Esophagus muscularis mucosa (tissue), 4 donors: Measurements from ENCODE around the gene PKNOX1.
"Not testable (repeated sequence)": the region's sequence is repeated elsewhere in the genome, so short reads cannot be mapped to it uniquely, and the experiment has no call there.

Source experiments
- EP300 ChIP-seq: sonication (generic); formaldehyde crosslinking; IDR thresholded peaks from one replicate; pipeline ENCODE4 v1.6.1; 2017; ENCODE audit warnings: antibody characterized with exemption
- POLR2A ChIP-seq: fragments of 450-650 bp; IDR thresholded peaks from one replicate; pipeline ENCODE4 v1.6.1; 2017; ENCODE audit warnings: antibody characterized with exemption, moderate library complexity, mild to moderate bottlenecking, low read depth
- POLR2AphosphoS5 ChIP-seq, 2 donors: sonication (generic); formaldehyde crosslinking; IDR thresholded peaks; one replicate each; pipeline ENCODE4 v1.6.1; 2017; ENCODE audit warnings: antibody characterized with exemption in 2 of 2
- TF ChIP-seq, protein P1 (sequence below), 3 experiments: fragments of 200-600 bp in 2 of 3; fragments of 450-650 bp in 1 of 3; sonication (generic) in 2 of 3; IDR thresholded peaks; one replicate each; pipeline ENCODE4 v1.5.1; 2017 to 2019; ENCODE audit warnings: antibody characterized with exemption in 3 of 3, mild to moderate bottlenecking in 2 of 3, moderate library complexity in 1 of 3

DNA sequence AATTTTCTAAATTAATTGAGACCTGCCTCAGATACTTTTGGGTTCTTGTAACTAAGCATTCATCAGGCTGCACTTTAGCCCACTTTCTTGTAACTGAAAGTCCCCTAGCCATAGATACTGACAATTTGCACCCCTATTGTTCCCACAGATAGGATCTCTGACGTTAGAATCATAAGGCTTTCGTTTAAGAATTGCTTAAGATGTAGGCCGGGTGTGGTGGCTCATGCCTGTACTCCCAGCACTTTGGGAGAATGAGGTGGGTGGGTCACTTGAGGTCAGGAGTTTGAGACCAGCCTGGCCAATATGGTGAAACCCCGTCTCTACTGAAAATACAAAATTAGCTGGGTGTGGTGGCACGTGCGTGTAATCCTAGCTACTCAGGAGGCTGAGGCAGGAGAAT lies 16.2 kb upstream of the PKNOX1 start:
- TF ChIP-seq, protein P1, sequence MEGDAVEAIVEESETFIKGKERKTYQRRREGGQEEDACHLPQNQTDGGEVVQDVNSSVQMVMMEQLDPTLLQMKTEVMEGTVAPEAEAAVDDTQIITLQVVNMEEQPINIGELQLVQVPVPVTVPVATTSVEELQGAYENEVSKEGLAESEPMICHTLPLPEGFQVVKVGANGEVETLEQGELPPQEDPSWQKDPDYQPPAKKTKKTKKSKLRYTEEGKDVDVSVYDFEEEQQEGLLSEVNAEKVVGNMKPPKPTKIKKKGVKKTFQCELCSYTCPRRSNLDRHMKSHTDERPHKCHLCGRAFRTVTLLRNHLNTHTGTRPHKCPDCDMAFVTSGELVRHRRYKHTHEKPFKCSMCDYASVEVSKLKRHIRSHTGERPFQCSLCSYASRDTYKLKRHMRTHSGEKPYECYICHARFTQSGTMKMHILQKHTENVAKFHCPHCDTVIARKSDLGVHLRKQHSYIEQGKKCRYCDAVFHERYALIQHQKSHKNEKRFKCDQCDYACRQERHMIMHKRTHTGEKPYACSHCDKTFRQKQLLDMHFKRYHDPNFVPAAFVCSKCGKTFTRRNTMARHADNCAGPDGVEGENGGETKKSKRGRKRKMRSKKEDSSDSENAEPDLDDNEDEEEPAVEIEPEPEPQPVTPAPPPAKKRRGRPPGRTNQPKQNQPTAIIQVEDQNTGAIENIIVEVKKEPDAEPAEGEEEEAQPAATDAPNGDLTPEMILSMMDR (IDR thresholded peaks at IDR 0.05): not testable (repeated sequence)
- not testable (repeated sequence) for TF ChIP-seq POLR2AphosphoS5 (IDR thresholded peaks at IDR 0.05); POLR2A; EP300
